Measurements from ENCODE around the gene HNRNPLL. TPM values are rescaled to one million over a fixed set of nuclear protein-coding genes. Genes with fewer than 3 reads are reported as not detected.

Gene HNRNPLL
- total and polyA plus RNA-seq, 2 experiments from 2014 or later = 42.5 to 53.4 TPM

DNA sequence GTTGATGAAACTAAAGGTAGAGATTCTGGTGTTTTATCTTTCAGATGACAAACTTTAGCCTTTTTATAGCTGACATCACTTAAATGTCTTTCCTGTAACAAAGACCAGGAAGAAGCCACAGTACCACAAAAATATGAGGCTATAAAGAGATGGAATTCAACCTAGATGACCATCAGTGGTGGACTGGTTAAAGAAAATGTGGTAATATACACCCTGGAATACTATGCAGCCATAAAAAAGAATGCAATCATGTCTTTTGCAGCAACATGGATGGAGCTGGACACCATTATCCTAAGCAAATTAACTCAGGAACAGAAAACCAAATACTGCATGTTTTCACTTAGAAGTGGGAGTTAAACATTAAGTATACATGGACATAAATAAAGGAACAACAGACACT lies 18.3 kb upstream of the HNRNPLL start:
- no peak overlapping the region for H3K4me3 ChIP-seq
- peaks cover 9% of the 10 kb centered on the region for H3K4me1 Mint-ChIP-seq
- no peaks in the 10 kb centered on the region for H3K36me3 Mint-ChIP-seq (ENCODE audit: low read depth)
- H3F3A ChIP-seq (replicated peaks; ENCODE audit: low read depth) = no peaks in the 10 kb centered on the region
- TF ChIP-seq ZNF331 (CRISPR knock-in tag; IDR thresholded peaks at IDR 0.05; ENCODE audit: low read depth) (no peak), EZH2 (IDR thresholded peaks at IDR 0.05; ENCODE audit: low read depth, unreplicated experiment) (no peak), ETS1 (IDR thresholded peaks at IDR 0.05) (no peak), NANOG (IDR thresholded peaks at IDR 0.05; ENCODE audit: borderline replicate concordance) (no peak), JUNB (IDR thresholded peaks at IDR 0.05; ENCODE audit: unreplicated experiment) (no peak), EZH2phosphoT487 (IDR thresholded peaks at IDR 0.05; ENCODE audit: unreplicated experiment) (no peak), STAT1 (IDR thresholded peaks at IDR 0.05; ENCODE audit: unreplicated experiment) (no peak), CTCF (conservative IDR thresholded peaks at IDR 0.05; ENCODE audit: low read depth in 2 of 2) (no peak), ZNF114 (CRISPR knock-in tag; IDR thresholded peaks at IDR 0.05) (no peak), CREB1 (CRISPR knock-in tag; IDR thresholded peaks at IDR 0.05; ENCODE audit: low read depth) (no peak), POLR2AphosphoS5 (IDR thresholded peaks at IDR 0.05; ENCODE audit: low read depth) (no peak)
- TF ChIP-seq, protein P1, sequence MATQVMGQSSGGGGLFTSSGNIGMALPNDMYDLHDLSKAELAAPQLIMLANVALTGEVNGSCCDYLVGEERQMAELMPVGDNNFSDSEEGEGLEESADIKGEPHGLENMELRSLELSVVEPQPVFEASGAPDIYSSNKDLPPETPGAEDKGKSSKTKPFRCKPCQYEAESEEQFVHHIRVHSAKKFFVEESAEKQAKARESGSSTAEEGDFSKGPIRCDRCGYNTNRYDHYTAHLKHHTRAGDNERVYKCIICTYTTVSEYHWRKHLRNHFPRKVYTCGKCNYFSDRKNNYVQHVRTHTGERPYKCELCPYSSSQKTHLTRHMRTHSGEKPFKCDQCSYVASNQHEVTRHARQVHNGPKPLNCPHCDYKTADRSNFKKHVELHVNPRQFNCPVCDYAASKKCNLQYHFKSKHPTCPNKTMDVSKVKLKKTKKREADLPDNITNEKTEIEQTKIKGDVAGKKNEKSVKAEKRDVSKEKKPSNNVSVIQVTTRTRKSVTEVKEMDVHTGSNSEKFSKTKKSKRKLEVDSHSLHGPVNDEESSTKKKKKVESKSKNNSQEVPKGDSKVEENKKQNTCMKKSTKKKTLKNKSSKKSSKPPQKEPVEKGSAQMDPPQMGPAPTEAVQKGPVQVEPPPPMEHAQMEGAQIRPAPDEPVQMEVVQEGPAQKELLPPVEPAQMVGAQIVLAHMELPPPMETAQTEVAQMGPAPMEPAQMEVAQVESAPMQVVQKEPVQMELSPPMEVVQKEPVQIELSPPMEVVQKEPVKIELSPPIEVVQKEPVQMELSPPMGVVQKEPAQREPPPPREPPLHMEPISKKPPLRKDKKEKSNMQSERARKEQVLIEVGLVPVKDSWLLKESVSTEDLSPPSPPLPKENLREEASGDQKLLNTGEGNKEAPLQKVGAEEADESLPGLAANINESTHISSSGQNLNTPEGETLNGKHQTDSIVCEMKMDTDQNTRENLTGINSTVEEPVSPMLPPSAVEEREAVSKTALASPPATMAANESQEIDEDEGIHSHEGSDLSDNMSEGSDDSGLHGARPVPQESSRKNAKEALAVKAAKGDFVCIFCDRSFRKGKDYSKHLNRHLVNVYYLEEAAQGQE (IDR thresholded peaks at IDR 0.05; ENCODE audit: unreplicated experiment) = no peak
- TF ChIP-seq, protein P2, sequence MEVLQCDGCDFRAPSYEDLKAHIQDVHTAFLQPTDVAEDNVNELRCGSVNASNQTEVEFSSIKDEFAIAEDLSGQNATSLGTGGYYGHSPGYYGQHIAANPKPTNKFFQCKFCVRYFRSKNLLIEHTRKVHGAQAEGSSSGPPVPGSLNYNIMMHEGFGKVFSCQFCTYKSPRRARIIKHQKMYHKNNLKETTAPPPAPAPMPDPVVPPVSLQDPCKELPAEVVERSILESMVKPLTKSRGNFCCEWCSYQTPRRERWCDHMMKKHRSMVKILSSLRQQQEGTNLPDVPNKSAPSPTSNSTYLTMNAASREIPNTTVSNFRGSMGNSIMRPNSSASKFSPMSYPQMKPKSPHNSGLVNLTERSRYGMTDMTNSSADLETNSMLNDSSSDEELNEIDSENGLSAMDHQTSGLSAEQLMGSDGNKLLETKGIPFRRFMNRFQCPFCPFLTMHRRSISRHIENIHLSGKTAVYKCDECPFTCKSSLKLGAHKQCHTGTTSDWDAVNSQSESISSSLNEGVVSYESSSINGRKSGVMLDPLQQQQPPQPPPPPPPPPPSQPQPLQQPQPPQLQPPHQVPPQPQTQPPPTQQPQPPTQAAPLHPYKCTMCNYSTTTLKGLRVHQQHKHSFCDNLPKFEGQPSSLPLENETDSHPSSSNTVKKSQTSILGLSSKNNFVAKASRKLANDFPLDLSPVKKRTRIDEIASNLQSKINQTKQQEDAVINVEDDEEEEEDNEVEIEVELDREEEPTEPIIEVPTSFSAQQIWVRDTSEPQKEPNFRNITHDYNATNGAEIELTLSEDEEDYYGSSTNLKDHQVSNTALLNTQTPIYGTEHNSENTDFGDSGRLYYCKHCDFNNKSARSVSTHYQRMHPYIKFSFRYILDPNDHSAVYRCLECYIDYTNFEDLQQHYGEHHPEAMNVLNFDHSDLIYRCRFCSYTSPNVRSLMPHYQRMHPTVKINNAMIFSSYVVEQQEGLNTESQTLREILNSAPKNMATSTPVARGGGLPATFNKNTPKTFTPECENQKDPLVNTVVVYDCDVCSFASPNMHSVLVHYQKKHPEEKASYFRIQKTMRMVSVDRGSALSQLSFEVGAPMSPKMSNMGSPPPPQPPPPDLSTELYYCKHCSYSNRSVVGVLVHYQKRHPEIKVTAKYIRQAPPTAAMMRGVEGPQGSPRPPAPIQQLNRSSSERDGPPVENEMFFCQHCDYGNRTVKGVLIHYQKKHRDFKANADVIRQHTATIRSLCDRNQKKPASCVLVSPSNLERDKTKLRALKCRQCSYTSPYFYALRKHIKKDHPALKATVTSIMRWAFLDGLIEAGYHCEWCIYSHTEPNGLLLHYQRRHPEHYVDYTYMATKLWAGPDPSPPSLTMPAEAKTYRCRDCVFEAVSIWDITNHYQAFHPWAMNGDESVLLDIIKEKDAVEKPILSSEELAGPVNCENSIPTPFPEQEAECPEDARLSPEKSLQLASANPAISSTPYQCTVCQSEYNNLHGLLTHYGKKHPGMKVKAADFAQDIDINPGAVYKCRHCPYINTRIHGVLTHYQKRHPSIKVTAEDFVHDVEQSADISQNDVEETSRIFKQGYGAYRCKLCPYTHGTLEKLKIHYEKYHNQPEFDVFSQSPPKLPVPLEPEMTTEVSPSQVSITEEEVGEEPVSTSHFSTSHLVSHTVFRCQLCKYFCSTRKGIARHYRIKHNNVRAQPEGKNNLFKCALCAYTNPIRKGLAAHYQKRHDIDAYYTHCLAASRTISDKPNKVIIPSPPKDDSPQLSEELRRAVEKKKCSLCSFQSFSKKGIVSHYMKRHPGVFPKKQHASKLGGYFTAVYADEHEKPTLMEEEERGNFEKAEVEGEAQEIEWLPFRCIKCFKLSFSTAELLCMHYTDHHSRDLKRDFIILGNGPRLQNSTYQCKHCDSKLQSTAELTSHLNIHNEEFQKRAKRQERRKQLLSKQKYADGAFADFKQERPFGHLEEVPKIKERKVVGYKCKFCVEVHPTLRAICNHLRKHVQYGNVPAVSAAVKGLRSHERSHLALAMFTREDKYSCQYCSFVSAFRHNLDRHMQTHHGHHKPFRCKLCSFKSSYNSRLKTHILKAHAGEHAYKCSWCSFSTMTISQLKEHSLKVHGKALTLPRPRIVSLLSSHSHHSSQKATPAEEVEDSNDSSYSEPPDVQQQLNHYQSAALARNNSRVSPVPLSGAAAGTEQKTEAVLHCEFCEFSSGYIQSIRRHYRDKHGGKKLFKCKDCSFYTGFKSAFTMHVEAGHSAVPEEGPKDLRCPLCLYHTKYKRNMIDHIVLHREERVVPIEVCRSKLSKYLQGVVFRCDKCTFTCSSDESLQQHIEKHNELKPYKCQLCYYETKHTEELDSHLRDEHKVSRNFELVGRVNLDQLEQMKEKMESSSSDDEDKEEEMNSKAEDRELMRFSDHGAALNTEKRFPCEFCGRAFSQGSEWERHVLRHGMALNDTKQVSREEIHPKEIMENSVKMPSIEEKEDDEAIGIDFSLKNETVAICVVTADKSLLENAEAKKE (CRISPR knock-in tag; IDR thresholded peaks at IDR 0.05) = no peak
- no peaks in the 10 kb centered on the region for H3K79me2 ChIP-seq (replicated peaks; ENCODE audit: insufficient read depth)
- H3K9me3 Mint-ChIP-seq = no peaks in the 10 kb centered on the region
- no peak overlapping the region for H3K4me2 ChIP-seq
- no peaks in the 10 kb centered on the region for H3K27me3 ChIP-seq (ENCODE audit: insufficient read depth)
- H4K20me1 ChIP-seq (replicated peaks; ENCODE audit: insufficient read depth) = no peaks in the 10 kb centered on the region
- no peak for ATAC-seq
- H3K27ac ChIP-seq (ENCODE audit: low read depth) = no peak overlapping the region
- no peak overlapping the region for H3K27ac Mint-ChIP-seq
- H3K36me3 ChIP-seq (ENCODE audit: insufficient read depth) = no peaks in the 10 kb centered on the region
- H3K27me3 Mint-ChIP-seq (ENCODE audit: insufficient read depth, low read depth, poor library complexity) = no peaks in the 10 kb centered on the region
- no peak overlapping the region for H2AFZ ChIP-seq
- no peak for DNase-seq (ENCODE audit: low spot score)
- no peaks in the 10 kb centered on the region for H3K4me1 ChIP-seq (ENCODE audit: insufficient read depth)
- no peak overlapping the region for H3K4me3 Mint-ChIP-seq
- no peaks in the 10 kb centered on the region for H3K9me2 ChIP-seq (ENCODE audit: insufficient read depth)
